ENCODE measurements around the gene TAF11L8. TPM values are rescaled to one million over a fixed set of nuclear protein-coding genes. Genes with fewer than 3 reads are reported as not detected.
"Not testable (repeated sequence)": the region's sequence is repeated elsewhere in the genome, so short reads cannot be mapped to it uniquely, and the experiment has no call there.

The TAF11L8 gene
- total RNA-seq: not detected

GRCh38 chr5:17590860-17591259 is at the start of gene TAF11L8:
Gene TAF11L8, minus strand, starts transcription at chr5:17590960.
- H3K4me3 ChIP-seq (ENCODE audit: low read depth, poor library complexity, severe bottlenecking); DNase-seq (ENCODE audit: low spot score in 2 of 2); intact Hi-C loops (cut with DNase I; ENCODE audit: low total_unique reads): not testable (repeated sequence)
- no CpG with 5 or more reads among the region's 16 CpGs for WGBS, 2 donors

- WGBS, 2 donors: 70 to 75% methylated on average over 5 of the region's 5 CpGs
- TF ChIP-seq POLR2A (IDR thresholded peaks at IDR 0.05) (no peak), CTCF (IDR thresholded peaks at IDR 0.05) (no peak)
- no peak within 1 kb of the TSS for H3K4me3 ChIP-seq (ENCODE audit: low read depth, poor library complexity, severe bottlenecking)
- intact Hi-C loops (cut with DNase I; ENCODE audit: low total_unique reads): no loop called here
- no peak for DNase-seq (ENCODE audit: low spot score in 2 of 2)
These were observed 43.4 kb upstream of the TAF11L8 start, which contains the start of gene TAF11L14 for GRCh38 chr5:17634160-17634559. Gene TAF11L14, plus strand, starts transcription at chr5:17634460.

GRCh38 chr5:17631788-17632187 is 41.0 kb upstream of the TAF11L8 start, which contains the start of gene TAF11L13:
Gene TAF11L13, plus strand, starts transcription at chr5:17632088.
- intact Hi-C loops (cut with DNase I; ENCODE audit: low total_unique reads); DNase-seq (ENCODE audit: low spot score in 2 of 2); H3K4me3 ChIP-seq (ENCODE audit: low read depth, poor library complexity, severe bottlenecking): not testable (repeated sequence)
- 92 to 100% methylated on average over 5 to 12 of the region's 12 CpGs for WGBS, 2 donors

- no peak for DNase-seq (ENCODE audit: low spot score in 2 of 2)
- intact Hi-C loops (cut with DNase I; ENCODE audit: low total_unique reads): no loop called here
- H3K4me3 ChIP-seq (ENCODE audit: low read depth, poor library complexity, severe bottlenecking): no peak overlapping the region
- WGBS, 2 donors: 92 to 98% methylated on average over 7 to 8 of the region's 11 CpGs
- no peak for TF ChIP-seq POLR2A (IDR thresholded peaks at IDR 0.05)
- TF ChIP-seq CTCF (IDR thresholded peaks at IDR 0.05): no peak
These were observed 34.9 kb upstream of the TAF11L8 start for GRCh38 chr5:17625686-17626085.

- WGBS, 2 donors: 80 to 87% methylated on average over 5 to 15 of the region's 17 CpGs
- TF ChIP-seq POLR2A (IDR thresholded peaks at IDR 0.05): no peak
- TF ChIP-seq CTCF (IDR thresholded peaks at IDR 0.05): no peak
- H3K4me3 ChIP-seq (ENCODE audit: low read depth, poor library complexity, severe bottlenecking): no peak overlapping the region
- intact Hi-C loops (cut with DNase I; ENCODE audit: low total_unique reads): no loop called here
- no peak for DNase-seq (ENCODE audit: low spot score in 2 of 2)
These were observed 29.9 kb upstream of the TAF11L8 start for GRCh38 chr5:17620627-17621026.

- WGBS, 2 donors: 57 to 60% methylated on average over 3 of the region's 3 CpGs
These were observed 28.6 kb upstream of the TAF11L8 start for GRCh38 chr5:17619354-17619753.

More at GRCh38 chr5:17619354-17619753, 28.6 kb upstream of the TAF11L8 start:
- TF ChIP-seq POLR2A (IDR thresholded peaks at IDR 0.05) (no peak), CTCF (IDR thresholded peaks at IDR 0.05) (no peak)
- DNase-seq (ENCODE audit: low spot score in 2 of 2): no peak
- no peak overlapping the region for H3K4me3 ChIP-seq (ENCODE audit: low read depth, poor library complexity, severe bottlenecking)
- intact Hi-C loops (cut with DNase I; ENCODE audit: low total_unique reads): no loop called here
